ENCODE results near the gene MYL5. TPM values are rescaled to one million over a fixed set of nuclear protein-coding genes. Genes with fewer than 3 reads are reported as not detected.
"Not testable (repeated sequence)": the region's sequence is repeated elsewhere in the genome, so short reads cannot be mapped to it uniquely, and the experiment has no call there.

The MYL5 gene
- polyA plus RNA-seq, 1 experiment: 24.4 TPM

- H3K27me3 ChIP-seq (ENCODE audit: control insufficient read depth, insufficient read depth, low read length): no peaks in the 10 kb centered on the region; the same call in 1 of the 2 replicates
- CTCF ChIA-PET: interaction anchor here (1.0 kb wide), 1 partner anchor 10 kb away, joined by 5 read pairs; no protein-coding TSS in a partner anchor
Measured at GRCh38 chr4:634599-634985, 39.8 kb upstream of the MYL5 start.

GRCh38 chr4:635066-635835 is 39.1 kb upstream of the MYL5 start:
- H3K36me3 ChIP-seq (ENCODE audit: control insufficient read depth, insufficient read depth, low read length); H3K27me3 ChIP-seq (ENCODE audit: control insufficient read depth, insufficient read depth, low read length); H3K4me3 ChIP-seq (ENCODE audit: low read depth, low read length); POLR2A ChIA-PET; DNase-seq (ENCODE audit: low read depth): not testable (repeated sequence)
- CTCF ChIA-PET: interaction anchor here (1.0 kb wide), 1 partner anchor 9 kb away, joined by 5 read pairs; no protein-coding TSS in a partner anchor

More at GRCh38 chr4:634599-634985, 39.8 kb upstream of the MYL5 start:
- no peaks in the 10 kb centered on the region for H3K36me3 ChIP-seq (ENCODE audit: control insufficient read depth, insufficient read depth, low read length)
- DNase-seq (ENCODE audit: low read depth): no peak
- TF ChIP-seq CTCF (IDR thresholded peaks at IDR 0.05; ENCODE audit: insufficient read depth, low read depth, low read length): no peak
- no peak overlapping the region for H3K4me3 ChIP-seq (ENCODE audit: low read depth, low read length)
- POLR2A ChIA-PET: no interaction called here

- CTCF ChIA-PET: no interaction called here
- TF ChIP-seq CTCF (IDR thresholded peaks at IDR 0.05; ENCODE audit: insufficient read depth, low read depth, low read length): no peak
Measured at GRCh38 chr4:635851-636627, 38.3 kb upstream of the MYL5 start.

GRCh38 chr4:636628-637159 is 37.6 kb upstream of the MYL5 start:
- no peak for TF ChIP-seq CTCF (IDR thresholded peaks at IDR 0.05; ENCODE audit: insufficient read depth, low read depth, low read length)
- ChIA-PET POLR2A (no interaction called here), CTCF (no interaction called here)
- no peaks in the 10 kb centered on the region for H3K36me3 ChIP-seq (ENCODE audit: control insufficient read depth, insufficient read depth, low read length)
- no peak for DNase-seq (ENCODE audit: low read depth)
- no peaks in the 10 kb centered on the region; the same call in 1 of the 2 replicates for H3K27me3 ChIP-seq (ENCODE audit: control insufficient read depth, insufficient read depth, low read length)
- H3K4me3 ChIP-seq (ENCODE audit: low read depth, low read length): no peak overlapping the region

More at GRCh38 chr4:635851-636627, 38.3 kb upstream of the MYL5 start:
- no peak for DNase-seq (ENCODE audit: low read depth)
- no peak overlapping the region for H3K4me3 ChIP-seq (ENCODE audit: low read depth, low read length)
- no peaks in the 10 kb centered on the region for H3K36me3 ChIP-seq (ENCODE audit: control insufficient read depth, insufficient read depth, low read length)
- POLR2A ChIA-PET: no interaction called here
- no peaks in the 10 kb centered on the region; the same call in 1 of the 2 replicates for H3K27me3 ChIP-seq (ENCODE audit: control insufficient read depth, insufficient read depth, low read length)

- no peak for TF ChIP-seq CTCF (IDR thresholded peaks at IDR 0.05; ENCODE audit: insufficient read depth, low read depth, low read length)
- CTCF ChIA-PET: no interaction called here
- Histone ChIP-seq H3K27me3 (ENCODE audit: control insufficient read depth, insufficient read depth, low read length) (no peaks in the 10 kb centered on the region), H3K36me3 (ENCODE audit: control insufficient read depth, insufficient read depth, low read length) (no peaks in the 10 kb centered on the region), H3K4me3 (ENCODE audit: low read depth, low read length) (no peak overlapping the region)
- POLR2A ChIA-PET: no interaction called here
- DNase-seq (ENCODE audit: low read depth): no peak
Measured at GRCh38 chr4:637536-638280, 36.6 kb upstream of the MYL5 start.

GRCh38 chr4:642366-642765 is 32.0 kb upstream of the MYL5 start:
- POLR2A ChIA-PET; DNase-seq (ENCODE audit: low read depth); CTCF ChIA-PET; H3K4me3 ChIP-seq (ENCODE audit: low read depth, low read length); H3K36me3 ChIP-seq (ENCODE audit: control insufficient read depth, insufficient read depth, low read length); H3K27me3 ChIP-seq (ENCODE audit: control insufficient read depth, insufficient read depth, low read length): not testable (repeated sequence)

All from BJ (cell line).